GM21515 (cell line): ENCODE results near the gene DGCR2.
"Not testable (repeated sequence)": the region's sequence is repeated elsewhere in the genome, so short reads cannot be mapped to it uniquely, and the experiment has no call there.

Experiments used
- ATAC-seq: cut with Tn5 transposase; IDR thresholded peaks from one replicate; pipeline ENCODE4 v1.9.1; 2021; ENCODE audit not compliant: unreplicated experiment

The DGCR2 gene

GRCh38 chr22:19012308-19012986, 109.8 kb downstream of the DGCR2 start:
- no peak for ATAC-seq

GRCh38 chr22:19011611-19012010, 110.6 kb downstream of the DGCR2 start:
- not testable (repeated sequence) for ATAC-seq

DNA sequence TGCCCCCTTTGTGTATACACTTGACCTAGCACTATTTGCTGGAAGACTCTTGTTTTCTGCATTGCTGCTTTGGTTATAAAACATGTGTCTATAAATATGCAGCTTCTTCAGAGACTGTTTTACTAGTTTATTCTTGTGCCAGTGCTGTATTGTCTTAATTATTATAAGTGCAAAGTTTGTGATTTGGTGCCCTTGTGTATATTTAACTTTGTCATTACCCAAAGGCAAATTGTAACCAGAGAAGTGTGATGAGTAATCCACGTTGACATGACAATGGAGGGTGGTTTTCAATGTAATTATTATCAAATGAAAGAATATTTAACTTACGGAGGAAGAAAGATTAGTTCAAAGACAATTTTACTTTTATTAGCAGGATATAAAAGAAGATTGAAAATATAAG, 111.1 kb downstream of the DGCR2 start:
- no peak for ATAC-seq

GRCh38 chr22:19005905-19006304, 116.3 kb downstream of the DGCR2 start:
- ATAC-seq: no peak

DNA sequence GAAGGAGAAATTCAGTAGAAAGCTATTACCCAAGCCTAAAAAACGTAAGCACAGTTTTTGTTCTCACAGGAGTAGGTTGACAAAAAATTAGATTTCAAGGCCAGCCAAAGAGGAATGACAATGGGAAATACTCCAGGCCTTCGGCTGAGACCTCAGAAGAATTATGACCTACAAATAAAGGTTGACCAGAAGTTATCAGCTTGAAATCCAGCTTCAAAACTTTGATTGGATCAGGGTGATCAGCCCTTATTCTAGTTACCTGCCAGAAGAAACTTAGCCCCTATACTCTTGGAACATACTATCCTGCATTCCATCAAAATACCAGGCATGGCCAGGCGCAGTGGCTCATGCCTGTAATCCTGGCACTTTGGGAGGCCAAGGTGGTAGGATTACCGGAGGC, 117.7 kb downstream of the DGCR2 start:
- no peak for ATAC-seq

GRCh38 chr22:19003508-19003907, 118.7 kb downstream of the DGCR2 start:
- no peak for ATAC-seq

GRCh38 chr22:19002684-19003038, 119.6 kb downstream of the DGCR2 start:
- no peak for ATAC-seq

DNA sequence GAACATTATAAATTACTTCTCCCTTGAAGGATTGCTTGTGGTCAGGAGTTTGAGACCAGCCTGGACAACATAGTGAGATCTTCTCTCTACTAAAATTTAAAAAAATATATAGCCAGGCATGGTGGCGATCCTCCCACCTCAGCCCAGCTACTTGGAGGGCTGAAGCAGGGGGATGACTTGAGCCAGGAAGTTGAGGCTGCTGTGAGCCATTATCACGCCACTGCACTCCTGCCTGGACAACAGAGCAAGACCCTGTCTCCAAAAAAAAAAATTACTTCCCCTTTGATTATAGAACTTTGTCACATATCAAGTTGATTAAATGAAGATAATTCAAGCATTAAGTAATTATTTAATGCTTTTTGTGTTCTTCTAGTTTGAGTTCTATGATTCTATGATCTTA, 121.0 kb downstream of the DGCR2 start:
- no peak for ATAC-seq

- not testable (repeated sequence) for ATAC-seq
These were observed 122.1 kb downstream of the DGCR2 start for GRCh38 chr22:19000106-19000505.

DNA sequence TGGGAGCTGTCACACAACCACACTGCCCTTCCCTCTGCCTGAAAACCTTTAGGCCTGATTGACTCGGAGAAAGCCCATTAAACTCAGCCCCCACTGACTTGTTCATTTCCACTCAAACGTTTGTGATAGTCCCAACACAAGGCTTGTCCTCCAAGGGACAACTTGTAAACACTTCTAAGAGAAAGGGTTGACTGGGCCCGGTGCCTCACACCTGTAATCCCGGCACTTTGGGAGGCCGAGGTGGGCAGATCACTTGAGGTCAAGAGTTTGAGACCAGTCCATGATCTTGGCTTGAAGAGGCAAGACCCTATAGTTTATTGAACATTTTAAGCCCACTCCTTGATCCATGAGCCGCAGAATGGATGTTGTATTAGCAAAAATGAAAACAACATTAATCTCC, 122.8 kb downstream of the DGCR2 start:
- no peak for ATAC-seq

- no peak for ATAC-seq
These were observed 123.2 kb downstream of the DGCR2 start for GRCh38 chr22:18999008-18999407.

DNA sequence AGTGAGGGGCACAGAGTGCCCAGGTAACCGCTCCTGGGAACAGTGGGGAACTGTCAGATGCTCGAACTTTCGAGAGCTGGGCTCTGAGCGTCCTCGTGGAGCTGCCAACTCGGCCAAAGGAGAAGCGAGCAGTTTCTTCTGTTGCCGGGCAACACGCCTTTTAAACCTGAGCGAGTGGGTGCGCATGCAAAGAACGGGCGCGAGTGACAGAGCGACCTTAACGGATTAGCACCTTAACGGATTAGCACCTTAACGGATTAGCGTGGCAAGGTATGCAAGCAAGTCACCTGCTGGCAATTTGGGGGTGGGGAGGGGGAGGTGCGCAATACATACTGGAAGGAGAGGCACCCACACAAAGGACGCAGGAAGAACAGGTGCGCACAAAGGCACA, 124.3 kb downstream of the DGCR2 start:
- no peak for ATAC-seq

- ATAC-seq: no peak
These were observed 124.8 kb downstream of the DGCR2 start for GRCh38 chr22:18997306-18997924.

- no peak for ATAC-seq
These were observed 125.8 kb downstream of the DGCR2 start for GRCh38 chr22:18996376-18996900.

GRCh38 chr22:18995327-18995711, 126.9 kb downstream of the DGCR2 start:
- ATAC-seq: no peak

GRCh38 chr22:18994701-18995326, 127.4 kb downstream of the DGCR2 start:
- no peak for ATAC-seq

- no peak for ATAC-seq
These were observed 128.2 kb downstream of the DGCR2 start for GRCh38 chr22:18994056-18994455.

- ATAC-seq: no peak
These were observed 129.5 kb downstream of the DGCR2 start for GRCh38 chr22:18992543-18993198.

DNA sequence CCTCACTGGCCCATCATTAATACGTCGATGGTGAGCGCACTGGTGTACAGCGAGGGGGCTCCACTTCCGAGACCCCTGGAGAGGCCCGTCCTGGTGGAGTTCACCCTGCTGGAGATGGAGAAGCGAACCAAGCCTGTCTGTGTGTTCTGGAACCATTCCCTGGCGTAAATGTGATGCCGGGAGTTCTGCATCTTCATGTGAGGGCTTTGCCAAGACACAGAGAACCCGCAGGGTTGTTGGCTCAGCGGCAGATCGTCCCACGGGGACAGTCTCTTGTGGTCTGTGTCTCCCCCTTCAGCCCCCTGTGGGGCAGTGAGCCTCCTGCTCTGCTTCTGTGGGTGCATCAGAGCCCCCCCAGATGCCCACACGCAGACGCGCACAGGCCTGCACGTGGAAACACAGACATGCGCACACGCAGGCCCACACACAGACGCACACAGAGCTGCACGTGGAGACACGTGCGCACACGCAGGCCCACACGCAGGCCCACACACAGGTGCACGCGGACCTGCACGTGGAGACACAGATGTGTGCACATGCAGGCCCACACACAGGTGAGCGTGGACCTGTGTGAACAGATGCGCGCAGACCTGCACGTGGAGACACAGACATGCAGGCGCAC, 130.3 kb downstream of the DGCR2 start:
- ATAC-seq: no peak

- no peak for ATAC-seq
These were observed 131.1 kb downstream of the DGCR2 start for GRCh38 chr22:18991138-18991432.

DNA sequence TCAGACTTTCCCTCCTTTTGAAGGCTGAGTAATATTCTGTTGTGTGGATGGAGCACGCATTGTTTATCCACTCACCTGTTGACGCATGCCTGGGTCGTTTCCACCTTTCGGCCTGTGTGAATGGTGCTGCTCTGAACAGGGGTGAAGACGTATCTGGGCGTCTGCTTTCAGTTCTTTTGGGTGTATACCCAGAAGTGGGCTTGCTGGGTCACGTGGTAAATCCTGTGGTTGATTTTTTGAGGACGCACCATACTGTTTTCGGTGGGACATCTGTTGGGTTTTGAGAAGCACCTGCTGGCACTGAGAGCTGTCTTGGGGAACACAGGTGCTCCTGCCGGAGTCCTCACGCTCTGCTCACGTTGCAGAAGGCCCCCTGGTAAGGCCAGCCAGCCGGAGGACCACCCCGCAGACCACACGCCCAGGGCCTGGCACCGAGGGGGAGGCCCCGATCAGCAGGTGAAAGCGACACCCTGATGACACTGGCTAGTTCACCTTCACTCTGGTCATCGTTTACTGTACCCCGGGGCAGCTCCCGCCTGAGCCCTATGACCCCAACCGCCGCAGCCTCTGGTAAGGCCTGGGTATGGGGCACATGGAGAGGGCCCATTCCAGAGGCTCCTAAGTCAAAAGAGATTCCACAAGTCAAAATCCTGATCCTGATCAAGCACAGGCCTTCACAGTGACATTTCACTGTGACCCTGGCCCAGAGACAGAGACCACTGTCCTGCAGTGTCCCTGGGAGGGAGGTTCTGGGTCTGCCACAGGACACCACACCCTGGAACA, 131.7 kb downstream of the DGCR2 start:
- ATAC-seq: no peak
